Mesenchymal stem cell (in vitro differentiated cells and primary cell): ENCODE data around the gene ARL5C.
A peak's percentile ranks its signal among the peaks of the same experiment; 100 is the strongest.

Source experiments
- DNase-seq: peaks from one replicate; pipeline ENCODE4 v3.0.0-alpha.2; 2013
- H2AFZ ChIP-seq: one replicate; pipeline ENCODE4 v1.6.1; 2013; ENCODE audit warnings: low read depth, mild to moderate bottlenecking, control low read depth, inconsistent platforms, low read length, moderate library complexity
- H2AK5ac ChIP-seq: 2 replicates; pipeline ENCODE4 v1.6.1; 2013; ENCODE audit warnings: low read length, moderate library complexity, mild to moderate bottlenecking, inconsistent platforms; ENCODE audit not compliant: severe bottlenecking
- H2BK120ac ChIP-seq: one replicate; pipeline ENCODE4 v1.6.1; 2013; ENCODE audit warnings: low read depth, mild to moderate bottlenecking, inconsistent platforms, low read length, moderate library complexity
- H2BK12ac ChIP-seq, 2 experiments: one replicate each; pipeline ENCODE4 v1.6.1; 2013; ENCODE audit warnings: inconsistent platforms in 2 of 2, low read length in 2 of 2, mild to moderate bottlenecking in 2 of 2, moderate library complexity in 2 of 2, control low read depth in 1 of 2
- H2BK15ac ChIP-seq: one replicate; pipeline ENCODE4 v1.6.1; 2013; ENCODE audit warnings: mild to moderate bottlenecking, low read depth, inconsistent platforms; ENCODE audit not compliant: poor library complexity, severe bottlenecking
- H2BK5ac ChIP-seq: 2 replicates; pipeline ENCODE4 v1.6.1; 2013; ENCODE audit warnings: low read depth, mild to moderate bottlenecking, low read length, control low read depth, inconsistent platforms; ENCODE audit not compliant: poor library complexity, severe bottlenecking
- H3K14ac ChIP-seq, 2 experiments: one replicate each; pipeline ENCODE4 v1.6.1; 2013; ENCODE audit warnings: inconsistent platforms in 2 of 2, low read length in 2 of 2, control low read depth in 1 of 2, mild to moderate bottlenecking in 1 of 2, moderate library complexity in 1 of 2
- H3K18ac ChIP-seq, 2 experiments: one replicate each; pipeline ENCODE4 v1.6.1; 2013; ENCODE audit warnings: inconsistent platforms in 2 of 2, low read length in 2 of 2, control low read depth in 1 of 2, low read depth in 1 of 2, mild to moderate bottlenecking in 1 of 2
- H3K23ac ChIP-seq, 2 experiments: one replicate each; pipeline ENCODE4 v1.6.1; 2013; ENCODE audit warnings: inconsistent platforms in 2 of 2, low read length in 2 of 2, mild to moderate bottlenecking in 2 of 2, moderate library complexity in 2 of 2, control low read depth in 1 of 2
- H3K27ac ChIP-seq: 2 replicates; pipeline ENCODE4 v1.5.1; 2013; ENCODE audit warnings: mild to moderate bottlenecking, moderate library complexity, low read length, control low read depth, inconsistent platforms; ENCODE audit not compliant: poor library complexity, severe bottlenecking
- H3K27me3 ChIP-seq, 2 experiments: 2 replicates each; pipeline versions ENCODE4 v1.6.1 to v1.7.0; 2013; ENCODE audit warnings: low read length in 2 of 2, mild to moderate bottlenecking in 2 of 2, moderate library complexity in 2 of 2, control low read depth in 1 of 2, inconsistent platforms in 1 of 2; ENCODE audit not compliant: control insufficient read depth in 1 of 2, insufficient read depth in 1 of 2
- H3K36me3 ChIP-seq, 2 experiments: 2 replicates each; pipeline versions ENCODE4 v1.6.1 to v1.7.0; 2013; ENCODE audit warnings: low read length in 2 of 2, control low read depth in 1 of 2, inconsistent platforms in 1 of 2, low read depth in 1 of 2, mild to moderate bottlenecking in 1 of 2; ENCODE audit not compliant: insufficient read depth in 2 of 2, control insufficient read depth in 1 of 2
- H3K4ac ChIP-seq, 2 experiments: one replicate each; pipeline ENCODE4 v1.6.1; 2013; ENCODE audit warnings: inconsistent platforms in 2 of 2, low read length in 2 of 2, mild to moderate bottlenecking in 2 of 2, moderate library complexity in 2 of 2, control low read depth in 1 of 2, low read depth in 1 of 2
- H3K4me1 ChIP-seq: 2 replicates; pipeline ENCODE4 v1.6.1; 2013; ENCODE audit warnings: low read depth, low read length, control low read depth; ENCODE audit not compliant: control insufficient read depth, insufficient read depth
- H3K4me2 ChIP-seq: 2 replicates; pipeline ENCODE4 v1.6.1; 2013; ENCODE audit warnings: low read length, mild to moderate bottlenecking, inconsistent platforms; ENCODE audit not compliant: poor library complexity, severe bottlenecking
- H3K4me3 ChIP-seq, 2 experiments: 2 replicates each; pipeline versions ENCODE4 v1.5.1 to v1.7.0; 2013; ENCODE audit warnings: low read length in 2 of 2, mild to moderate bottlenecking in 2 of 2, control low read depth in 1 of 2, low read depth in 1 of 2; ENCODE audit not compliant: insufficient read depth in 1 of 2
- H3K79me1 ChIP-seq: replicated peaks from 2 replicates; pipeline ENCODE4 v1.6.1; 2013; ENCODE audit warnings: mild to moderate bottlenecking, control low read depth, low read length, inconsistent platforms; ENCODE audit not compliant: poor library complexity, severe bottlenecking
- H3K9ac ChIP-seq: 2 replicates; pipeline ENCODE4 v1.7.0; 2013; ENCODE audit warnings: mild to moderate bottlenecking, low read length, moderate library complexity
- H3K9me3 ChIP-seq: 2 replicates; pipeline ENCODE4 v1.7.0; 2013; ENCODE audit warnings: mild to moderate bottlenecking, low read length; ENCODE audit not compliant: control insufficient read depth
- H4K8ac ChIP-seq: one replicate; pipeline ENCODE4 v1.6.1; 2013; ENCODE audit warnings: inconsistent platforms, mild to moderate bottlenecking, low read length, moderate library complexity
- H4K91ac ChIP-seq: one replicate; pipeline ENCODE4 v1.6.1; 2013; ENCODE audit warnings: mild to moderate bottlenecking, low read length, inconsistent platforms
- WGBS: methylation state at CpG from one replicate; pipeline ENCODE4 v1.1.7; 2013; ENCODE audit warnings: mixed read lengths; 5-methylcytosine and 5-hydroxymethylcytosine counted together

ARL5C gene

DNA sequence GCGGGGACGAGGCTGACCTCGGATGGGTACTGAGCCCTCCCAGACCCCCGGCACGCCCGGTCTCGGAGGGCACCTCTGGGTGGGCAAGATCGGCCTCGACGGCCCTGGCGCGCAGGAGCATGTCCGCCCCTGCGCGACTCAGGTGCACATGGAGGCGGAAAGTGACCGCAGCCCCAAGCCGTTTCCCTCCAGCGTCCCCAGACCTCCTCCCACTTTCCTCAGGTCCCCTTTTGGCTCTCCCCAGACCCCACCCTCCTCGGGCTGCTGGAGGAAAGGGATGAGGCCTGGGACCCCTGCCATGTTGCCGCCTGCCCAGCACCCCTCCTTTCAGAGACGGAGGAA is 44.1 kb upstream of the ARL5C start:
- Histone ChIP-seq H3K79me1 (no peaks in the 10 kb centered on the region), H3K9ac (peak overlapping the region; percentile 74), H3K9me3 (no peaks in the 10 kb centered on the region), H4K91ac (peak overlapping the region; percentile 74), H2BK12ac (peak overlapping the region in 1 of 2 experiments; percentile 78), H3K18ac (peak overlapping the region; percentile 77 to 84), H3K14ac (peak overlapping the region in 1 of 2 experiments; percentile 7), H3K4me3 (peak overlapping the region; percentile 39 to 67), H4K8ac (peak overlapping the region; percentile 88), H2BK120ac (no peak overlapping the region), H2AK5ac (peak overlapping the region; percentile 51), H3K4me2 (peak overlapping the region; percentile 50), H3K27ac (no peak overlapping the region), H2BK5ac (peak overlapping the region; percentile 26), H3K4me1 (peaks cover 34% of the 10 kb centered on the region), H3K27me3 (peaks cover 12% of the 10 kb centered on the region in 2 experiments), H2BK15ac (peak overlapping the region; percentile 97), H3K23ac (no peak overlapping the region), H3K36me3 (peaks cover 2 to 6% of the 10 kb centered on the region in 2 experiments), H3K4ac (peak overlapping the region in 1 of 2 experiments; percentile 20), H2AFZ (peak overlapping the region; percentile 29)
- no peak for DNase-seq
- WGBS, result 16% methylated on average over 21 of the region's 22 CpGs

- H2AFZ ChIP-seq, result peak overlapping the region; percentile 29
- H3K9ac ChIP-seq, result peak overlapping the region; percentile 74
- H3K14ac ChIP-seq, result peak overlapping the region in 1 of 2 experiments; percentile 11
- H2BK5ac ChIP-seq, result peak overlapping the region; percentile 26
- peak overlapping the region; percentile 39 to 67 for H3K4me3 ChIP-seq
- H2BK120ac ChIP-seq, result peak overlapping the region; percentile 27
- H4K8ac ChIP-seq, result peak overlapping the region; percentile 88
- H3K18ac ChIP-seq, result peak overlapping the region; percentile 77 to 84
- peaks cover 12% of the 10 kb centered on the region in 2 experiments for H3K27me3 ChIP-seq
- H3K9me3 ChIP-seq, result no peaks in the 10 kb centered on the region
- no peak overlapping the region for H3K27ac ChIP-seq
- H3K4ac ChIP-seq, result peak overlapping the region in 1 of 2 experiments; percentile 35
- WGBS, result 6% methylated on average over 34 of the region's 39 CpGs
- H2AK5ac ChIP-seq, result no peak overlapping the region
- DNase-seq, result peak; percentile 78
- peak overlapping the region; percentile 77 for H4K91ac ChIP-seq
- peak overlapping the region; percentile 97 for H2BK15ac ChIP-seq
- peak overlapping the region; percentile 64 to 78 for H2BK12ac ChIP-seq
- peak overlapping the region in 1 of 2 experiments; percentile 20 for H3K23ac ChIP-seq
- H3K36me3 ChIP-seq, result peaks cover 8 to 12% of the 10 kb centered on the region in 2 experiments
- H3K4me2 ChIP-seq, result peak overlapping the region; percentile 50
- H3K4me1 ChIP-seq, result peaks cover 34% of the 10 kb centered on the region
- H3K79me1 ChIP-seq, result no peaks in the 10 kb centered on the region
Measured at GRCh38 chr17:39209317-39210092, 43.5 kb upstream of the ARL5C start.

GRCh38 chr17:39208893-39209292 is 42.9 kb upstream of the ARL5C start:
- H2BK15ac ChIP-seq, result no peak overlapping the region
- no peak for DNase-seq
- peak overlapping the region; percentile 74 for H3K9ac ChIP-seq
- peak overlapping the region; percentile 23 for H2BK120ac ChIP-seq
- H3K4me3 ChIP-seq, result peak overlapping the region; percentile 14 to 67
- no peak overlapping the region for H2BK5ac ChIP-seq
- peak overlapping the region; percentile 39 to 64 for H2BK12ac ChIP-seq
- H3K4me1 ChIP-seq, result peaks cover 31% of the 10 kb centered on the region
- no peak overlapping the region for H3K18ac ChIP-seq
- H4K91ac ChIP-seq, result peak overlapping the region; percentile 47
- H4K8ac ChIP-seq, result no peak overlapping the region
- no peaks in the 10 kb centered on the region for H3K79me1 ChIP-seq
- 54% methylated on average over 8 of the region's 8 CpGs for WGBS
- H2AFZ ChIP-seq, result no peak overlapping the region
- no peaks in the 10 kb centered on the region for H3K9me3 ChIP-seq
- H3K36me3 ChIP-seq, result peaks cover 14 to 18% of the 10 kb centered on the region in 2 experiments
- H3K27me3 ChIP-seq, result peaks cover 10 to 12% of the 10 kb centered on the region in 2 experiments
- no peak overlapping the region for H3K23ac ChIP-seq
- H3K4ac ChIP-seq, result no peak overlapping the region
- peak overlapping the region; percentile 43 for H3K4me2 ChIP-seq
- H3K27ac ChIP-seq, result no peak overlapping the region
- no peak overlapping the region for H2AK5ac ChIP-seq
- H3K14ac ChIP-seq, result no peak overlapping the region

GRCh38 chr17:39208136-39208535 is 42.2 kb upstream of the ARL5C start:
- DNase-seq, result no peak
- no peak overlapping the region for H3K4me2 ChIP-seq
- WGBS, result 75% methylated on average over 7 of the region's 7 CpGs

More at GRCh38 chr17:39208136-39208535, 42.2 kb upstream of the ARL5C start:
- Histone ChIP-seq H2BK120ac (no peak overlapping the region), H3K79me1 (no peaks in the 10 kb centered on the region), H3K4me3 (no peak overlapping the region), H2AK5ac (no peak overlapping the region), H3K9ac (no peak overlapping the region), H2BK15ac (no peak overlapping the region), H3K27me3 (peaks cover 10 to 12% of the 10 kb centered on the region in 2 experiments), H3K4ac (no peak overlapping the region), H3K9me3 (no peaks in the 10 kb centered on the region), H2BK12ac (no peak overlapping the region), H2BK5ac (no peak overlapping the region), H4K8ac (peak overlapping the region; percentile 19), H3K27ac (no peak overlapping the region), H4K91ac (no peak overlapping the region), H3K36me3 (peaks cover 22 to 25% of the 10 kb centered on the region in 2 experiments), H2AFZ (no peak overlapping the region), H3K23ac (no peak overlapping the region), H3K4me1 (peaks cover 28% of the 10 kb centered on the region), H3K18ac (no peak overlapping the region), H3K14ac (no peak overlapping the region)
